DOHH2 (cell line): ENCODE measurements around the gene PNN.
A peak's percentile ranks its signal among the peaks of the same experiment; 100 is the strongest.

Experiments used
- H3F3A ChIP-seq: fragments of 200-600 bp; sonication (generic), shearing (Covaris generic); 2 replicates; pipeline ENCODE4 v1.6.0; 2016; ENCODE audit warnings: antibody characterized with exemption, mild to moderate bottlenecking; ENCODE audit not compliant: control insufficient read depth, insufficient read depth
- H3K27ac ChIP-seq: fragments of 200-600 bp; sonication (generic); 2 replicates; pipeline ENCODE4 v1.5.1; 2014; ENCODE audit warnings: low read depth, mild to moderate bottlenecking, low read length, moderate library complexity
- H3K27me3 ChIP-seq: fragments of 200-600 bp; sonication (generic); 2 replicates; pipeline ENCODE4 v1.6.1; 2014; ENCODE audit warnings: mild to moderate bottlenecking, low read length, mixed read lengths; ENCODE audit not compliant: control insufficient read depth
- H3K36me3 ChIP-seq: fragments of 200-600 bp; sonication (generic); 2 replicates; pipeline ENCODE4 v1.6.1; 2014; ENCODE audit warnings: mild to moderate bottlenecking, low read length, moderate library complexity, mixed read lengths; ENCODE audit not compliant: control insufficient read depth
- H3K4me1 ChIP-seq: fragments of 200-600 bp; sonication (generic); 2 replicates; pipeline ENCODE4 v1.6.1; 2014; ENCODE audit warnings: mild to moderate bottlenecking, low read length, mixed read lengths; ENCODE audit not compliant: control insufficient read depth
- H3K4me2 ChIP-seq: fragments of 200-600 bp; sonication (generic); 2 replicates; pipeline ENCODE4 v1.6.0; 2014; ENCODE audit warnings: mild to moderate bottlenecking, low read length, moderate library complexity
- H3K4me3 ChIP-seq: fragments of 200-600 bp; sonication (generic); 2 replicates; pipeline ENCODE4 v1.5.1; 2014; ENCODE audit warnings: mild to moderate bottlenecking, low read length, mixed read lengths
- H3K79me2 ChIP-seq: fragments of 200-600 bp; sonication (generic); 2 replicates; pipeline ENCODE4 v1.6.1; 2014; ENCODE audit warnings: mild to moderate bottlenecking, low read length, mixed read lengths; ENCODE audit not compliant: control insufficient read depth
- H3K9me2 ChIP-seq: fragments of 200-600 bp; sonication (generic); replicated peaks from 2 replicates; pipeline ENCODE4 v1.6.1; 2014; ENCODE audit warnings: mild to moderate bottlenecking, low read length, mixed read lengths; ENCODE audit not compliant: control insufficient read depth
- H3K9me3 ChIP-seq: fragments of 200-600 bp; sonication (generic); 2 replicates; pipeline ENCODE4 v1.6.1; 2014; ENCODE audit warnings: antibody characterized with exemption, low read length, mixed read lengths; ENCODE audit not compliant: control insufficient read depth, insufficient read depth
- H4K20me1 ChIP-seq: fragments of 200-600 bp; sonication (generic); 2 replicates; pipeline ENCODE4 v1.6.0; 2014; ENCODE audit warnings: low read depth, mild to moderate bottlenecking, antibody characterized with exemption, low read length, moderate library complexity; ENCODE audit not compliant: control insufficient read depth, insufficient read depth
- CTCF ChIP-seq: fragments of 200-600 bp; sonication (generic); IDR thresholded peaks from one replicate; pipeline ENCODE4 v1.5.1; 2014; ENCODE audit warnings: antibody characterized with exemption, mild to moderate bottlenecking, low read depth, low read length; ENCODE audit not compliant: poor library complexity, severe bottlenecking
- EZH2phosphoT487 ChIP-seq: fragments of 200-600 bp; sonication (generic); IDR thresholded peaks from 2 replicates; pipeline ENCODE4 v1.6.1; 2017; ENCODE audit warnings: borderline replicate concordance, mild to moderate bottlenecking, antibody characterized with exemption, low read length, moderate library complexity, mixed read lengths

Gene PNN

GRCh38 chr14:39176263-39177167 lies 1.5 kb downstream of the PNN start:
- peaks cover 67% of the 10 kb centered on the region for H3F3A ChIP-seq
- H3K79me2 ChIP-seq = peaks cover 55% of the 10 kb centered on the region
- H4K20me1 ChIP-seq = peaks cover 32% of the 10 kb centered on the region
- H3K9me2 ChIP-seq = no peaks in the 10 kb centered on the region
- peak overlapping the region; percentile 81 for H3K4me2 ChIP-seq
- no peaks in the 10 kb centered on the region for H3K27me3 ChIP-seq
- peak overlapping the region; percentile 88 for H3K27ac ChIP-seq
- H3K4me1 ChIP-seq = peaks cover 60% of the 10 kb centered on the region
- H3K9me3 ChIP-seq = no peaks in the 10 kb centered on the region
- H3K4me3 ChIP-seq = peak overlapping the region; percentile 88
- H3K36me3 ChIP-seq = peaks cover 64% of the 10 kb centered on the region
- TF ChIP-seq CTCF = no peak
- no peak for TF ChIP-seq EZH2phosphoT487

GRCh38 chr14:39177168-39177545 lies 2.1 kb downstream of the PNN start:
- peaks cover 68% of the 10 kb centered on the region for H3F3A ChIP-seq
- H3K79me2 ChIP-seq = peaks cover 55% of the 10 kb centered on the region

GRCh38 chr14:39179042-39179441 lies 4.0 kb downstream of the PNN start:
- H3K9me3 ChIP-seq = no peaks in the 10 kb centered on the region
- peaks cover 88% of the 10 kb centered on the region for H3K36me3 ChIP-seq
- H3K27ac ChIP-seq = no peak overlapping the region
- peaks cover 78% of the 10 kb centered on the region for H3F3A ChIP-seq
- peaks cover 47% of the 10 kb centered on the region for H3K4me1 ChIP-seq
- no peaks in the 10 kb centered on the region for H3K9me2 ChIP-seq
- no peak overlapping the region for H3K4me3 ChIP-seq
- peaks cover 38% of the 10 kb centered on the region for H4K20me1 ChIP-seq
- peak overlapping the region; percentile 7; the same call in 1 of the 2 replicates for H3K4me2 ChIP-seq
- H3K27me3 ChIP-seq = no peaks in the 10 kb centered on the region
- no peak for TF ChIP-seq CTCF
- TF ChIP-seq EZH2phosphoT487 = no peak
- H3K79me2 ChIP-seq = peaks cover 54% of the 10 kb centered on the region

More at GRCh38 chr14:39177168-39177545, 2.1 kb downstream of the PNN start:
- Histone ChIP-seq H3K4me3 (peak overlapping the region; percentile 88), H3K36me3 (peaks cover 71% of the 10 kb centered on the region), H3K27ac (no peak overlapping the region), H3K4me1 (peaks cover 56% of the 10 kb centered on the region), H4K20me1 (peaks cover 32% of the 10 kb centered on the region), H3K9me3 (no peaks in the 10 kb centered on the region), H3K9me2 (no peaks in the 10 kb centered on the region), H3K4me2 (peak overlapping the region; percentile 81), H3K27me3 (no peaks in the 10 kb centered on the region)
- TF ChIP-seq CTCF = no peak
- no peak for TF ChIP-seq EZH2phosphoT487
